IMR-90 (cell line): ENCODE data around the gene DCUN1D2. TPM values are rescaled to one million over a fixed set of nuclear protein-coding genes. Genes with fewer than 3 reads are reported as not detected.

ENCODE experiments used
- ATAC-seq: fragments of 200-7000 bp; cut with Tn5 transposase; 2 replicates; pipeline ENCODE4 v1.9.1; 2020; ENCODE audit warnings: low read depth, mild to moderate bottlenecking, moderate library complexity
- BruUV-seq: library from RNA; stranded (reverse); fragments of 400-500 nt; replicated peaks from 2 replicates; lab custom pipeline; 2021; lab: Mats Ljungman, UMichigan
- CTCF ChIA-PET: fragments of 300-600 bp; formaldehyde crosslinking; extraction: SDS; loops from one replicate; lab custom pipeline; 2021; ENCODE audit warnings: antibody characterized with exemption; lab: Yijun Ruan, JAX
- POLR2A ChIA-PET: fragments of 300-600 bp; sonication (Branson Sonifier 250); formaldehyde crosslinking; loops from one replicate; lab custom pipeline; 2022; ENCODE audit warnings: antibody characterized with exemption; ENCODE audit not compliant: unreplicated experiment; lab: Charles Lee
- DNase-seq: peaks from one replicate; pipeline ENCODE4 v3.0.0; 2013
- H2AFZ ChIP-seq: replicated peaks from 2 replicates; pipeline ENCODE3; 2013; ENCODE audit warnings: low read length, mild to moderate bottlenecking; ENCODE audit not compliant: poor library complexity
- H2AK5ac ChIP-seq: 2 replicates; pipeline ENCODE4 v1.6.1; 2013; ENCODE audit warnings: low read depth, low read length, inconsistent platforms
- H2AK9ac ChIP-seq: replicated peaks from 2 replicates; pipeline ENCODE3; 2013; ENCODE audit warnings: mild to moderate bottlenecking, low read depth, low read length, moderate library complexity; ENCODE audit not compliant: poor library complexity
- H2BK120ac ChIP-seq: 2 replicates; pipeline ENCODE4 v1.6.1; 2013; ENCODE audit warnings: low read depth, low read length, inconsistent platforms
- H2BK15ac ChIP-seq: 3 replicates; pipeline ENCODE4 v1.6.1; 2013; ENCODE audit warnings: low read depth, low read length, inconsistent platforms
- H2BK20ac ChIP-seq: 2 replicates; pipeline ENCODE4 v1.6.1; 2013; ENCODE audit warnings: low read depth, mild to moderate bottlenecking, inconsistent platforms, low read length, moderate library complexity
- H2BK5ac ChIP-seq: 2 replicates; pipeline ENCODE4 v1.6.1; 2013; ENCODE audit warnings: mild to moderate bottlenecking, low read depth, low read length, inconsistent platforms; ENCODE audit not compliant: poor library complexity, severe bottlenecking
- H3K14ac ChIP-seq: replicated peaks from 2 replicates; pipeline ENCODE4 v1.6.1; 2013; ENCODE audit warnings: low read depth, low read length, inconsistent platforms
- H3K18ac ChIP-seq: 2 replicates; pipeline ENCODE4 v1.6.1; 2013; ENCODE audit warnings: low read depth, low read length, control low read depth
- H3K23ac ChIP-seq: 2 replicates; pipeline ENCODE4 v1.6.1; 2013; ENCODE audit warnings: low read depth, low read length, inconsistent platforms
- H3K27ac ChIP-seq: 2 replicates; pipeline ENCODE4 v1.5.1; 2013; ENCODE audit warnings: mild to moderate bottlenecking, control low read depth, low read length; ENCODE audit not compliant: insufficient read depth
- H3K27me3 ChIP-seq: 2 replicates; pipeline ENCODE4 v1.6.1; 2013; ENCODE audit warnings: low read length; ENCODE audit not compliant: control insufficient read depth, insufficient read depth
- H3K36me3 ChIP-seq: 2 replicates; pipeline ENCODE4 v1.6.1; 2013; ENCODE audit warnings: low read length, mixed read lengths; ENCODE audit not compliant: control insufficient read depth, insufficient read depth
- H3K4ac ChIP-seq: 2 replicates; pipeline ENCODE4 v1.6.1; 2013; ENCODE audit warnings: low read depth, low read length, inconsistent platforms
- H3K4me1 ChIP-seq: 2 replicates; pipeline ENCODE4 v1.6.1; 2013; ENCODE audit warnings: low read length, mixed read lengths; ENCODE audit not compliant: control insufficient read depth, insufficient read depth
- H3K4me2 ChIP-seq: 2 replicates; pipeline ENCODE4 v1.6.1; 2013; ENCODE audit warnings: low read depth, mild to moderate bottlenecking, control low read depth, low read length, moderate library complexity
- H3K4me3 ChIP-seq: 2 replicates; pipeline ENCODE4 v1.5.1; 2013; ENCODE audit warnings: low read depth, mild to moderate bottlenecking, control low read depth, low read length, moderate library complexity; ENCODE audit not compliant: insufficient read depth
- H3K56ac ChIP-seq: 2 replicates; pipeline ENCODE4 v1.6.1; 2013; ENCODE audit warnings: low read length, inconsistent platforms; ENCODE audit not compliant: insufficient read depth; ENCODE audit errors: extremely low read depth
- H3K79me1 ChIP-seq, 2 experiments: 2 replicates each; pipeline ENCODE4 v1.6.1; 2013; ENCODE audit warnings: low read length in 2 of 2, inconsistent platforms in 1 of 2, low read depth in 1 of 2
- H3K9ac ChIP-seq: 2 replicates; pipeline ENCODE4 v1.6.1; 2013; ENCODE audit warnings: low read depth, low read length, control low read depth
- H3K9me1 ChIP-seq: 2 replicates; pipeline ENCODE4 v1.6.1; 2013; ENCODE audit warnings: low read length, inconsistent platforms; ENCODE audit not compliant: insufficient read depth
- H3K9me3 ChIP-seq: 2 replicates; pipeline ENCODE4 v1.6.1; 2013; ENCODE audit warnings: low read length; ENCODE audit not compliant: control insufficient read depth, insufficient read depth
- H4K20me1 ChIP-seq: 2 replicates; pipeline ENCODE4 v1.6.1; 2013; ENCODE audit warnings: low read length, inconsistent platforms; ENCODE audit not compliant: insufficient read depth
- H4K5ac ChIP-seq: 2 replicates; pipeline ENCODE4 v1.6.1; 2013; ENCODE audit warnings: mild to moderate bottlenecking, low read depth, low read length, control low read depth
- H4K8ac ChIP-seq, 2 experiments: 2 replicates each; pipeline ENCODE4 v1.6.1; 2013; ENCODE audit warnings: low read depth in 2 of 2, low read length in 2 of 2, control low read depth in 1 of 2, inconsistent platforms in 1 of 2
- H4K91ac ChIP-seq: 2 replicates; pipeline ENCODE4 v1.6.1; 2013; ENCODE audit warnings: low read depth, low read length, inconsistent platforms; ENCODE audit not compliant: insufficient read depth
- BHLHE40 ChIP-seq: fragments of 150-350 bp; IDR thresholded peaks from 2 replicates; pipeline ENCODE4 v1.6.1; 2016; ENCODE audit warnings: mild to moderate bottlenecking, low read depth, low read length
- CTCF ChIP-seq: conservative IDR thresholded peaks from 2 replicates; pipeline ENCODE4 v1.5.1; 2012; ENCODE audit warnings: mild to moderate bottlenecking, low read depth, low read length, improper control_type of control experiment
- FOS ChIP-seq: fragments of 150-350 bp; IDR thresholded peaks from 2 replicates; pipeline ENCODE4 v1.6.1; 2016; ENCODE audit warnings: low read depth, low read length
- MAZ ChIP-seq: IDR thresholded peaks from 2 replicates; pipeline ENCODE4 v1.6.1; 2012; ENCODE audit warnings: low read depth, mild to moderate bottlenecking, low read length, improper control_type of control experiment, moderate library complexity, borderline replicate concordance
- MXI1 ChIP-seq: IDR thresholded peaks from 2 replicates; pipeline ENCODE4 v1.6.1; 2012; ENCODE audit warnings: low read depth, mild to moderate bottlenecking, low read length, moderate library complexity, borderline replicate concordance
- RFX5 ChIP-seq: IDR thresholded peaks from 2 replicates; pipeline ENCODE4 v1.8.0; 2012; ENCODE audit warnings: low read depth, mild to moderate bottlenecking, low read length, moderate library complexity
- SMC3 ChIP-seq: fragments of 150-350 bp; IDR thresholded peaks from 2 replicates; pipeline ENCODE4 v1.6.1; 2016; ENCODE audit warnings: low read depth, mild to moderate bottlenecking, antibody characterized with exemption, low read length, moderate library complexity
- WGBS, 2 experiments: methylation state at CpG; one replicate each; pipeline versions ENCODE4 v1.1.5 to v1.1.7; 2013; ENCODE audit warnings: missing lambda C conversion rate in 2 of 2; ENCODE audit not compliant: insufficient read length in 1 of 2; ENCODE audit errors: extremely low coverage in 2 of 2; 5-methylcytosine and 5-hydroxymethylcytosine counted together
- dilution Hi-C: fragments of 300-500 bp; cut with HindIII; formaldehyde crosslinking; loops from one replicate; pipeline ENCODE4 v1.14.3; 2018; ENCODE audit warnings: low sequenced_read_pairs; ENCODE audit not compliant: unreplicated experiment
- in situ Hi-C: fragments of 300-500 bp; cut with MboI; formaldehyde crosslinking; loops from 3 replicates; pipeline ENCODE4 v1.14.3; 2019; ENCODE audit warnings: low sequenced_read_pairs, inconsistent platforms, mixed read lengths
- intact Hi-C: fragments of 100-400 bp; cut with micrococcal nuclease; formaldehyde crosslinking; loops from 2 replicates; pipeline ENCODE4 v1.10.0; 2022
- polyA plus RNA-seq, 3 experiments: library from polyadenylated mRNA; depleted of rRNA; stranded (reverse); fragments of >200 nt; gene quantifications; 2 replicates each; pipeline ENCODE4 v1.2.3, GENCODE V29; 2012; ENCODE audit warnings: low replicate concordance in 1 of 3
- total RNA-seq: library from RNA; depleted of rRNA; stranded (reverse); fragments of >200 nt; gene quantifications from 2 replicates; pipeline ENCODE4 v1.2.3, GENCODE V29; 2012
- TF ChIP-seq, protein P1 (sequence below): fragments of 150-350 bp; IDR thresholded peaks from 2 replicates; pipeline ENCODE4 v1.6.1; 2016; ENCODE audit warnings: low read depth, mild to moderate bottlenecking, low read length, moderate library complexity, borderline replicate concordance

The DCUN1D2 gene
- total and polyA plus RNA-seq, 2 of the 4 experiments (the other 2 are of a cell fraction) = 8.1 to 11.5 TPM

DNA sequence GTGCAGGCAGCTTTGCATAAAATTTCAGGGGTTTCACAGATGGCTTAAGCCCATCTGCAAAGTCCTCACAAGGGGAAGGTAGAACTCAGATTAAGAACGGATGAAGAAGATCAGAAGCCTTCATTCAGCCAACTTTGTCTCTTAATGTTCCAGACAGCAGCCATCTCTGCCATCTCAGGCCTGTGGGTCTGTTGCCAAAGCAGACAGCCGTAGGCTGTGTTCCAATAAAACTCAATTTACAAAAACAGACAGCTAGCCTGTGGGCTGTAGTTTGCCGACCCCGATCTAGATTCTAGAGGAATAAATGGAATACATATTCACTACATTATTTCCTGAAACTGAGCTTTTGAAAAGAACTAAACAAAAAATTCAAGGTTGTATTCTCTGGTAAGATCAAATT lies 3.8 kb downstream of the DCUN1D2 start:
- dilution Hi-C loops = no loop called here

More for the DNA sequence above, 3.8 kb downstream of the DCUN1D2 start:
- no peak overlapping the region for H3K18ac ChIP-seq
- no peak overlapping the region for H2BK120ac ChIP-seq
- H3K27ac ChIP-seq = no peak overlapping the region
- intact Hi-C loops = no loop called here
- DNase-seq (no peak), ATAC-seq (no peak)
- no peak overlapping the region for H2AK9ac ChIP-seq
- WGBS, 2 experiments = no CpG with 5 or more reads among the region's 4 CpGs
- H4K8ac ChIP-seq = no peak overlapping the region
- H3K27me3 ChIP-seq = no peaks in the 10 kb centered on the region
- no peak overlapping the region for H3K56ac ChIP-seq
- H3K9me1 ChIP-seq = peaks cover 20% of the 10 kb centered on the region
- peaks cover 63% of the 10 kb centered on the region for H4K20me1 ChIP-seq
- CTCF ChIA-PET = no interaction called here
- no peaks in the 10 kb centered on the region for H3K9me3 ChIP-seq
- no peak overlapping the region for H3K23ac ChIP-seq
- POLR2A ChIA-PET = no interaction called here
- no peak overlapping the region for H2AK5ac ChIP-seq
- H3K79me1 ChIP-seq = peaks cover 39 to 70% of the 10 kb centered on the region in 2 experiments
- H3K9ac ChIP-seq = no peak overlapping the region
- H3K4me1 ChIP-seq = peaks cover 4% of the 10 kb centered on the region; the same call in 1 of the 2 replicates
- H3K14ac ChIP-seq = no peak overlapping the region
- no peak overlapping the region for H2AFZ ChIP-seq
- H3K36me3 ChIP-seq = peaks cover 13% of the 10 kb centered on the region; the same call in 1 of the 2 replicates
- H2BK20ac ChIP-seq = no peak overlapping the region
- TF ChIP-seq RFX5 (no peak), MAZ (no peak), FOS (no peak), MXI1 (no peak), SMC3 (no peak), CTCF (no peak), BHLHE40 (no peak)
- TF ChIP-seq, protein P1, sequence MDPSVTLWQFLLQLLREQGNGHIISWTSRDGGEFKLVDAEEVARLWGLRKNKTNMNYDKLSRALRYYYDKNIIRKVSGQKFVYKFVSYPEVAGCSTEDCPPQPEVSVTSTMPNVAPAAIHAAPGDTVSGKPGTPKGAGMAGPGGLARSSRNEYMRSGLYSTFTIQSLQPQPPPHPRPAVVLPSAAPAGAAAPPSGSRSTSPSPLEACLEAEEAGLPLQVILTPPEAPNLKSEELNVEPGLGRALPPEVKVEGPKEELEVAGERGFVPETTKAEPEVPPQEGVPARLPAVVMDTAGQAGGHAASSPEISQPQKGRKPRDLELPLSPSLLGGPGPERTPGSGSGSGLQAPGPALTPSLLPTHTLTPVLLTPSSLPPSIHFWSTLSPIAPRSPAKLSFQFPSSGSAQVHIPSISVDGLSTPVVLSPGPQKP = no peak
- TSS peak; percentile 7 for BruUV-seq
- no peak overlapping the region for H2BK5ac ChIP-seq
- H2BK15ac ChIP-seq = no peak overlapping the region
- H3K4me2 ChIP-seq = no peak overlapping the region
- H3K4me3 ChIP-seq = no peak overlapping the region
- in situ Hi-C loops = no loop called here
- H4K91ac ChIP-seq = no peak overlapping the region
- H4K5ac ChIP-seq = no peak overlapping the region
- H3K4ac ChIP-seq = no peak overlapping the region
